NCI-H345 (cell line): ENCODE data around the gene SIN3A.
A peak's percentile ranks its signal among the peaks of the same experiment; 100 is the strongest.
"Not testable (repeated sequence)": the region's sequence is repeated elsewhere in the genome, so short reads cannot be mapped to it uniquely, and the experiment has no call there.

ENCODE experiments used
- DNase-seq: peaks from one replicate; lab custom pipeline; 2025; lab: John Stamatoyannopoulos, UW

The SIN3A gene

GRCh38 chr15:75356006-75356405 is 95.5 kb downstream of the SIN3A start:
- DNase-seq: no peak

- no peak for DNase-seq
Measured at GRCh38 chr15:75355369-75355768, 96.1 kb downstream of the SIN3A start.

GRCh38 chr15:75354454-75354853 is 97.0 kb downstream of the SIN3A start:
- DNase-seq: no peak

- no peak for DNase-seq
Measured at GRCh38 chr15:75353604-75354003, 97.9 kb downstream of the SIN3A start.

GRCh38 chr15:75352186-75353080 is 99.1 kb downstream of the SIN3A start:
- no peak for DNase-seq

- DNase-seq: no peak
Measured at GRCh38 chr15:75350601-75351361, 100.7 kb downstream of the SIN3A start.

- DNase-seq: no peak
Measured at GRCh38 chr15:75349851-75350588, 101.5 kb downstream of the SIN3A start.

GRCh38 chr15:75349351-75349669 is 102.2 kb downstream of the SIN3A start:
- not testable (repeated sequence) for DNase-seq

- DNase-seq: peak; percentile 2
Measured at GRCh38 chr15:75348562-75349350, 102.7 kb downstream of the SIN3A start.

GRCh38 chr15:75348034-75348561 is 103.4 kb downstream of the SIN3A start:
- no peak for DNase-seq

- peak; percentile 11 for DNase-seq
Measured at GRCh38 chr15:75347222-75348033, 104.1 kb downstream of the SIN3A start.

- no peak for DNase-seq
Measured at GRCh38 chr15:75346796-75347221, 104.7 kb downstream of the SIN3A start, which contains the start of gene NEIL1. TSS of gene NEIL1 (plus strand) at chr15:75347039. CDS start at chr15:75348906, 1,867 bp downstream.

- DNase-seq: not testable (repeated sequence)
Measured at GRCh38 chr15:75343953-75344352, 107.5 kb downstream of the SIN3A start.

GRCh38 chr15:75342221-75342620 is 109.3 kb downstream of the SIN3A start:
- DNase-seq: no peak

GRCh38 chr15:75339531-75340240 is 111.8 kb downstream of the SIN3A start:
- no peak for DNase-seq

- DNase-seq: no peak
Measured at GRCh38 chr15:75338661-75339240, 112.7 kb downstream of the SIN3A start.

GRCh38 chr15:75335705-75336355 is 115.7 kb downstream of the SIN3A start, which contains the start of gene COMMD4:
TSS of gene COMMD4 (plus strand) at chr15:75336063. CDS start at chr15:75336090, 27 bp downstream.
- DNase-seq: peak; percentile 95

GRCh38 chr15:75335313-75335704 is 116.2 kb downstream of the SIN3A start:
- DNase-seq: no peak
